ENCODE data around the gene EIF2AK3.

EIF2AK3 gene

GRCh38 chr2:88608184-88608583, 19.1 kb downstream of the EIF2AK3 start (continued):
- TF ChIP-seq OSR1 (CRISPR knock-in tag; IDR thresholded peaks at IDR 0.05) (no peak), TSHZ2 (CRISPR knock-in tag; IDR thresholded peaks at IDR 0.05) (no peak), ARNTL (CRISPR knock-in tag; IDR thresholded peaks at IDR 0.05; ENCODE audit: borderline replicate concordance, low read depth) (no peak)

- TF ChIP-seq TCF4 (CRISPR knock-in tag; IDR thresholded peaks at IDR 0.05; ENCODE audit: borderline replicate concordance) (peak; percentile 45; the same call in 1 of the 2 replicates), TSHZ2 (CRISPR knock-in tag; IDR thresholded peaks at IDR 0.05) (peak; percentile 63; the same call in 1 of the 2 replicates), CREB5 (CRISPR knock-in tag; IDR thresholded peaks at IDR 0.05; ENCODE audit: low read depth) (no peak)
- ATAC-seq: no peak
These were observed 19.8 kb downstream of the EIF2AK3 start for GRCh38 chr2:88607416-88607815.

- TF ChIP-seq ZNF8 (CRISPR knock-in tag; IDR thresholded peaks at IDR 0.05) (no peak), TCF4 (CRISPR knock-in tag; IDR thresholded peaks at IDR 0.05; ENCODE audit: borderline replicate concordance) (0 out of 2 replicates have a peak, but pooled peaks have one; percentile 6)
- no peak for ATAC-seq
These were observed 20.8 kb downstream of the EIF2AK3 start for GRCh38 chr2:88606371-88607030.

- TF ChIP-seq PPARA (CRISPR knock-in tag; IDR thresholded peaks at IDR 0.05; ENCODE audit: borderline replicate concordance) (no peak), RARB (CRISPR knock-in tag; IDR thresholded peaks at IDR 0.05) (no peak), ARNTL (CRISPR knock-in tag; IDR thresholded peaks at IDR 0.05; ENCODE audit: borderline replicate concordance, low read depth) (no peak), CREB5 (CRISPR knock-in tag; IDR thresholded peaks at IDR 0.05; ENCODE audit: low read depth) (no peak), CSDC2 (CRISPR knock-in tag; IDR thresholded peaks at IDR 0.05) (0 out of 2 replicates have a peak, but pooled peaks have one; percentile 18), BACH2 (CRISPR knock-in tag; IDR thresholded peaks at IDR 0.05; ENCODE audit: borderline replicate concordance) (no peak), POU6F1 (CRISPR knock-in tag; IDR thresholded peaks at IDR 0.05; ENCODE audit: borderline replicate concordance, low read depth) (no peak), ZFP3 (CRISPR knock-in tag; IDR thresholded peaks at IDR 0.05) (0 out of 2 replicates have a peak, but pooled peaks have one; percentile 17), TCF4 (CRISPR knock-in tag; IDR thresholded peaks at IDR 0.05; ENCODE audit: borderline replicate concordance) (no peak), SNAI2 (CRISPR knock-in tag; IDR thresholded peaks at IDR 0.05) (no peak), ZFP30 (CRISPR knock-in tag; IDR thresholded peaks at IDR 0.05) (no peak)
- peak; percentile 23; the same call in 2 of the 3 replicates for ATAC-seq
These were observed 24.1 kb downstream of the EIF2AK3 start for GRCh38 chr2:88603146-88603545.
